GM21447 (cell line): ENCODE results near the gene SLC44A5.
"Not testable (repeated sequence)": the region's sequence is repeated elsewhere in the genome, so short reads cannot be mapped to it uniquely, and the experiment has no call there.

ENCODE experiments used
- ATAC-seq: cut with Tn5 transposase; IDR thresholded peaks from one replicate; pipeline ENCODE4 v1.9.1; 2021; ENCODE audit not compliant: unreplicated experiment

SLC44A5 gene

DNA sequence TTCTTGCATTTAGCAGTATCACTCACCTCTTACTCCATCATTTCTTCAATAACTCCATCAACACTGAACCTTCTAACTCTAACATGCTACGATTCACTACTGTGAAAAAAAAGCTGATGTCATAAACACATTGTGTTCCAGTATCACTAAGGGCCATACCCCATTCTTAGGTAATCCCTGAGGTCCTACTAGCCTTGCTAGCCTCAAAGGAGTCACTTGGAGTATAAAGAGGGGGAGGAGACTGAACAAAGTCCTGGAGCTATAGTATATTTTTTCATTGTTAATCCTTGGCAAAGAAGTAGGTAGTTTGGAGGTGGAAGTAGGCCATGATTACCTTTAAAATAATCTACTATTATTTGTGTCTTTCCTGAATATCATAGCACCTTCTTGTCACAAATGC, at the start of gene SLC44A5:
TSS of gene SLC44A5 (minus strand) at position 101 of the 400 bp plus-strand sequence. CDS start 69,667 bp downstream, outside the sequence.
- ATAC-seq = no peak

DNA sequence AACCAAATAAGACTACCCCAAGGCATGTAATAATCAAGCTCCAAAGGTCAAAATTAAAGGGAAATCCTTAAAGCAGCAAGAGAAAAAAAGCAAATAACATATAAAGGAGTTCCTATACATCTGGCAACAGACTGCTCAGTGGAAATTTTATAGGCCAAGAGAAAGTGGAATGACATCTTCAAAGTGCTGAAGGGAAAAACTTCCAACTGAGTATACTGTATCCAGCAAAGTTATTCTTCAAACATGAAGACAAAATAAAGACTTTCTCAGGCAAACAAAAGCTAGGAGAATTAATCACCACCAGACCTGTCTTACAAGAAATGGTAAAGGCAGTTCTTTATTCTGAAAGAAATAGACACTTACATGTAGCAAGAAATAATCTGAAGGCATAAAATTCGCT, 45.0 kb upstream of the SLC44A5 start:
- no peak for ATAC-seq

DNA sequence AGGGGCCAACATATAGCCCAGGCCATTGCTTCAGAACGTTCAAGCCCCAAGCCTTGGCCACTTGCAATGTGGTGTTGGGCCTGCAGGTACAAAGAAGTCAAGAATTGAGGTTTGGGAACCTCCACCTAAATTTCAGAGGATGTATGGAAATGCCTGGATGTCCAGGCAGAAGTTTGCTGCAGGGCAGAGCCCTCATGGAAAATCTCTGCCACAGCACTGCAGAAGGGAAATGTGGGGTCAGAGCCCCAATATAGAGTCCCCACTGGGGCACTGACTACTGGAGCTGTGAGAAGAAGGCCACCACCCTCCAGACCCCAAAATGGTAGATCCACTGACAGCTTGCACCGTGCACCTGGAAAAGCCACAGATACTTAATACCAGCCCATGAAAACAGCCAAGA, 36.3 kb upstream of the SLC44A5 start:
- not testable (repeated sequence) for ATAC-seq

DNA sequence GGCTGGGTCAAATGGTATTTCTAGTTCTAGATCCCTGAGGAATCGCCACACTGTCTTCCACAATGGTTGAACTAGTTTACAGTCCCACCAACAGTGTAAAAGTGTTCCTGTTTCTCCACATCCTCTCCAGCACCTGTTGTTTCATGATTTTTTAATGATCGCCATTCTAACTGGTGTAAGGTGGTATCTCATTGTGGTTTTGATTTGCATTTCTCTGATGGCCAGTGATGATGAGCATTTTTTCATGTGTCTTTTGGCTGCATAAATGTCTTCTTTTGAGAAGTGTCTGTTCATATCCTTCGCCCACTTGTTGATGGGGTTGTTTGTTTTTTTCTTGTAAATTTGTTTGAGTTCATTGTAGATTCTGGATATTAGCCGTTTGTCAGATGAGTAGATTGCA, 34.2 kb upstream of the SLC44A5 start:
- ATAC-seq = not testable (repeated sequence)

DNA sequence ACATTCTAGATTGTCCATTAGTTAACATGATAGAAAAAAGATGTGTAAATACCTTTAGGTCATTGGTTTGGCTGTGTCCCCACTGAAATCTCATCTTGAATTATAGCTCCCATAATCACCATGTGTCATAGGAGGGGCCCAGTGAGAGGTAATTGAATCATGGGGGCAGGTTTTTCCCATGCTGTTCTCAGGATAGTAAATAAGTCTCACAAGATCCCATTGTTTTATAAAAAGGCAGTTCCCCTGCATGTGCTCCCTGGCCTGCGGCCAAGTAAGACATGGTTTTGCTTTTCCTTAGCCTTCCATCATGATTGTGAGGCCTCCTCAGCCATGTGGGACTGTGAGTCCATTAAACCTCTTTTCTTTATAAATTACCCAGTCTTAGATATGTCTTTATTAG, 32.5 kb upstream of the SLC44A5 start:
- ATAC-seq = no peak

DNA sequence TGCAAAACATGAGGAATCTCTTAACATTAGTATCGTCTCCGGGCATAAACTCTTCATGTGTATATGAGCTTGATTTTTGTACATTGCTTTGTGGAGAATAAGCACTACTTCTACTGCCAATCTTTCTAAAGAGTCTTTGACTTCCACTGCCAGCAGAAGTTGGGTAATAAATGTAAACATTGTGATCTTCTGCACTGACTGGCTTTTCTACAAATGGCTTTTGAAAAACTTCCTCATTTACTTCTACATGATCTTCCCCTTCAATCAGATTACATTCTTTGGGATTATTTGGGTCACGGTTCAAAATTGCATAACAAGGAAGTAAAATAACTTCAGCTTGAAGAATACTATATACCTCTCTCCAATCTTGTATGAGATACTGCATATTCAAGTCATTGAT, 30.4 kb upstream of the SLC44A5 start:
- no peak for ATAC-seq

DNA sequence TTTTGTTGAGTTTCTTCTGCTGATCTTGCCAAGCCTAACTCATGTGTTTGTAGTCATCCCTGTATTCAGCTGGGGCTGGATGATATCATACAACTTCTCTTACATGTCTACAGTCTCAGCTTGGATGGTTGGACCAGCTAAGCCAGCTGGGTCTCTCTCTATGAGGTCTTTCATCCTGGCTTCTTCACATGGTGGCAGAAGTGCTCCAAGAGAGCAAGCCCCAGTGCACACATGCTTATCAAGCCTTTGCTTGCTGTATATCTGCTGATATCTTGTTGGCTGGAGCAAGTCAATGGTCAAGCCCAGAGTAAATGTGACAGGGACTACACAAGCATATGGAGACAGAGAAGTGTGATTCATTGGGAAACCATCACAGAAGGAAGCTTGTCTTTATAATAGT, 29.2 kb upstream of the SLC44A5 start:
- no peak for ATAC-seq

DNA sequence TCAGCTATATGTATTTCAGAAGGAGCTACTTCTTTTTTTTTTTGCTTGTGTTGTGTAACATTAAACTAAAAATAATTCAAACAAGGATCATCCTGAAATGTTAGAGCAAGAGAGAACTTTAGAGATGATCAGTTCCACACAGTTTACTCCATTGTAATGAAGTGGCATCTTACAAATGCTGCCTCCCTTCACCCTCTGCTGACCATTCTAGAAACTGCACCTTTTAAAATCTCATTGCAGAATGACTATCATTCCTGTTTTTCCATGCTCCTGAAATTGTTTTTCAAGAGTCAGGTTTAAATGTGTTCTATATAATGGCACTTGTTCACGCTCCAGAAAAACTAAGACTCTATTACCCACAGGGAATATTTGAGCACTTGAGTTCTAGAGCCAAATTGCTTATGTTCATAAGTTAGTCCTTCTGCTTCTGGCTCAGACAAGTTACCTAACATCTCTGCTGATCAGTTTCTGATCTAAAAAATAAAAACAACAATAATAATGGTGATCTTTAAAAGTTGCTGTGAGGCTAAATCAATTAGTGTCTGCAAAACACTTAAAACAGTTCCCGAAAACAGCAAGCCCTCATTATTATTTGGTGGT, 21.5 kb upstream of the SLC44A5 start:
- ATAC-seq = no peak

DNA sequence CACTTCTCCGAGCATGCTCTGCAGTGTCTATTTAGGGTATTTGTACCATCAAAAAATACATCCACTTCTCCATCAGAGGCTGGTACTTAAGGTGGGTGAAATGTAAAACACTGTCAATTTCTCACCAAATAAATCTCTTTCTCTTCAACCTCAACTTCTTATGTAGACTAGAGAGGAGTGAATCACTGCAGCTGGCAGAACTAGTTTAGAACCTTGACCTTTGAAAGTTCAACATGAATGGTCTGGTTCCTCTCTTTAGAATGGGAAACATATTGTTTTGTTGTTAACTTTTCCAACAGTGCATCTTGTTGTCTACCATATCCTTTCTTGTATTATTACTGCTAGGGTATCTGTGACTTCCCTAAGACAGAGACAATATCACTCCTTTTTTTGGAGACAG, 20.1 kb upstream of the SLC44A5 start:
- ATAC-seq = no peak

DNA sequence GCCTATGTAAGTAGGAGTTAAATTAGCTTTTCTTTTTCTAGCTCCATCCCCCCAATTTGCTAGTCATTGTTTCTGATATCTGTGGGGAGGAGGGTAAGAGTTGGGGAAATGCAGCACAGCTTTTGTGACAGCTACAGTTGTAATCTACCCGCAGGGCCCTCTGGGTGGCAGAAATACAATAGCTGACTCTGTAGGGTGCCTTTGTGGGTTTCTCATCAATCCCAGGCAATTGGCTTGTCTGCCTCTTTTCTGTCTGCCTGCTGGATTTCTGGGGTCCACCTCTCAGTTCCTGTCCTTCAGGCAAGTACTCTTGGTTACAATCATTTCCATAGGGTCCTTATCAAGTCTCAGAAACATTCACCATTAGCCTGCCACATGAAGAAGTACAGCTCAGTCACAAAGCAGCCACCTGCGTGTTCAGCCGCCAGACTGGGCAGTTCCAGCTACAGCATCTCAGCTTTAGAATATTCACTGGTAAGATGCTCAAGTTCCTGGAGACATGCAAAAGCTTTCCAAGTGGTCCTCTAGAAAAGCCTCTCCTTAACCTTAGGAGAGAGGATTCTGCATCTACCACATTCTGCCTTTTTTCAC, 19.2 kb upstream of the SLC44A5 start:
- no peak for ATAC-seq

DNA sequence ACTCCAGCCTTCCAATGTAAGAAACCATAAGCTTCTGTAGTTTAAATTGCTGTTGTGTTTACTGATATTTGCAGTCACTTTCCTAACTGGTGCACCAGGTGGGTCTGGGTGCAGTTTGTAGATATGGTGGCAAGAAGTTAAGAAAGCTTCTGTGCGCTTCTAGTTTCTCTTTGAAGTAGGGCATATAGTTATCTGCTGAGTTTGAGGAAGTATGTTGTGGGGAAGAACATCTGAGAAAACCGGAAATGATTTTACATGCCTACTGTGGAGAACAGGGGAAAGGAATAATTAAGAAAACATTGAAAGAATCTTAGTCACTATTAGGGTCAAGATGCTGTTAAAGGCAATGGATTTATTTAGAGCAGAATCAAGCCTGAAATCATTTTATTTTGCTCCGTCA, 14.9 kb upstream of the SLC44A5 start:
- no peak for ATAC-seq

DNA sequence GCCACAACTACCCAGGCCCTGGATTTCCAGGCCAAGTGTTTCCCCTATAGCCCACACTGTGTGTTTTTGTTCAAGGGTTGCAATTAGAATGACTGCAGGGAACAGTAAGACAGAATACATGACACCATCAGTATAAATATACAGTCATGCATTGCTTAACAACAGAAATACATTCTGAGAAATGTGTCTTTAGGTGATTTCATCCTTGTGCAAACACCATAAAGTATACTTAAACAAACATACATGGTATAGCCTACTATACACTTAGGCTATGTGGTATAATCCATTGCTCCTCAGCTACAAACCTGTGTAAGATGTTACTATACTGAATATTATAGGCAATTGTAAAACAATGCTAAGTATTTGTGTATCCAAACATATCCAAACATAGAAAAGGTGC, 7.5 kb upstream of the SLC44A5 start:
- ATAC-seq = no peak

DNA sequence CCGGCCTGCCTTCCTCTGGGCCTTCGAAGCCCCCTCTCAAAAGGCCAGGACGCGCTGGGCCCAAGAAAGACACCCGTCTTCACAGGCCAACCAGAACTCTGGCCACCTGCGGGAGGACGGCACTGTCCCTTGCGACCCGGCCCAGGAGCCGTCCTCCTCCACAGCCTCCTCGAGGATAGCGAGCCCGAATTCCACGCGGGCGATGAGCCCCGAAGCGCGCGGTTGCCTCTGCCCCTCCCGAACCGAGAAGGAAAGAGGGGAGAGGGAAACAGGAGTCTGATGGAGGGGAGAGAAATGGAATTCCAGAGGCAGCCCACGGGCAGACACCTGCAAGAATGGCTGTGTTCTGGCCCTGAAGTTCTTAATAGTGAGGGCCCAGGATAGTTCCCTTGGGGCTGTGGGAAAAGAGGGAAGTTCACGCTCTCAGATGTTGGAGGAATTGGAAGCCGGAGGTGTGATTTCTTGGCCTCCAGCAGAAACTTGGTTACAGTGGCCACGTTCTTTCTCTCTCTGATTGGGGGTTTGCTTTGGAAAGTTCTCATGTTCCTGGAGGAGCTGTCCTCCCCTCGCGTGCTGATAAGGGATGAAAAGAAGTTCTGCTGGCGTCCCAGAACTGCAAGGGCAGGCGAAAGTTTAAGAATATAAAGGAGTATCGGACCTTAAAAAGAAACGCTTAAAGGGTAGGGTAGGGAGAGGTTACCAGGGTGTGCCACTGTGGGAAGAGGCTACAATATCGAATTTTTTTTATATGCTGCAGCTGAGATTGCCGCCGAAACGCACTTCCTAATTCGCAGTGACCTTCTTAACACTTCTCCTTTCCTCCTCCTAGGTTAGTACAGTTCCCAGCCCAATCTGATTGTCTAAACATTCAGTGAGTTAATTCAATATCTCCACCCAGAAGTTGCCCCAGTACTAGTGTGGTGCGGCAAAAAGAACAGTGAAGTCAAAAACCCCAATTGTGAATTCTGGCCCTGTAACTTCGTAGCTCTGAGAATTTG, 5.8 kb upstream of the SLC44A5 start:
- ATAC-seq = no peak

DNA sequence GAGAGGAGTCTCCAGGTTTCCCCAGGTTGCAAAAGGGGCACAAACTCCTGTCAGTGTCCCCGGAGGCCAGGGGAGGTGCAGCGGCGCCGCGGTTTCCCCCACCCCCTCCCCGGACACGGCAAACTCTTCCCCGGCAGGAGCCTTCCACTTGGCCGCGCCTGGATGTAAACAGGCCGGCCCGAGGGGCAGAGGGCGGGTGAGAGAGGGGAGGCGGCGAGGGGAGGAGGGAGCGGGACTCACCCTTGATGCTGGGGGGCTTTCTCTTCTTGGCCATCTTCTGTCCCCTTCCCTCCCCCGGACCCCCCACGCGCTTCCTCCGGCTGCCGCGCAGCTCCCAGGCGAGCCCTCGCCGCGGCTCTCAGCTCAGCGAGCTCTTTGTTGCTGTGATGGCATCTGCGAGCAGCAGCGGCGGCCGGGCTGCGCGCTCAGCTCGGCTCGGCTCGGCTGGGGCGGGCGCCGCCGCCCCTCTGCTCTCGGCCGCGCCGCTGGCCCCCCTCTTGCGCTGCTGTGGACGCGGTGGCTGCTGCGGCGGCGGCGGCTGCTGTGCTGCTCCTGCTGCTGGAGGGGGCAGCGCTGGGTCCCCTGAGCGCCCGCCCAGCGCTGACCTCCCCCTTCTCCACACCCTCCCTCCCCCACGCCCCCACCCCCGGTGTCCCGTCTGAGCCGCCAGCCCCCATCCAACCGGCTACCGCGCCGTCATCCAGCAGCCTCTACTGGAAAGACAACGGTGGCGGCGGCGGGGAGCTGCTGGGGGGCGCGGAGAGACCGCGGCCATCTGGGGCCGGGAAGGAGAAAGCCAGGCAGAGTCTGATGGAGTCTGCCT, 4.9 kb upstream of the SLC44A5 start:
- ATAC-seq = no peak

DNA sequence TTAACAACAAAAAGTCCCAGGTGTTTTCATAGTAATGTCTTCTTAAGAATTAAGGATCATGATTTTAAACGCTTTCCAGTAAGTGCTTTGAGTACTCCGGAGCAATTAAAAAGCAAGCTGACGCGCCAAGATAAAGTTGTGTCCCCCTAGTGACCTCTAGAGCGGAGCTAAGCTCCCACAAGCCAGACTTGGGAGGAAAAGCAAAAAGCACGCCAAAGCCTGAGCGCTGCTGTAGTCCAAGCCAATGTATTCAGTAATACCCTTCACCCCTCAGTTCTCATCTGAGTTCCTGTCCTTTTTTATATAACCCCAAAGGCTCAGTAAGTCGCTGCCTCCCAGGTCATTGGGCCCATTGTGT, 3.5 kb upstream of the SLC44A5 start:
- ATAC-seq = peak; percentile 5

DNA sequence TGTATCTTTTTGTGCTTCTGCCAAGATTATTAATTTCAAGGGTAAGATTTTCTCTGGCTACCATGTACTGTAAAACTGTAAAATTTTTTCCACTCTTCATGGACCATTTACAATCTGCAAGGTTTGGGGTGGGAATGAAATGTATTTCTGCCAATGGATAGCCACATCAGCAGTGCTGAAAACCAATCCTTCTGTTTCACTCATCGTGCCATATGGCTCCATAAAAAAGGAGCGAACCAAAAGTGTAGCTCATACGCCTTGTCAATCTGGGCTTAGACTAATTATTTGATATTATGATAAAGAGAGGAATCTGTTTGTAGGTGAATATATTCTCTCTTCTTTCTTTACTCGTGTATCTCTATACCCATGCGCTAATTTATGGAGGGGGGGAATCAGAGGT, 3.0 kb upstream of the SLC44A5 start:
- ATAC-seq = no peak

DNA sequence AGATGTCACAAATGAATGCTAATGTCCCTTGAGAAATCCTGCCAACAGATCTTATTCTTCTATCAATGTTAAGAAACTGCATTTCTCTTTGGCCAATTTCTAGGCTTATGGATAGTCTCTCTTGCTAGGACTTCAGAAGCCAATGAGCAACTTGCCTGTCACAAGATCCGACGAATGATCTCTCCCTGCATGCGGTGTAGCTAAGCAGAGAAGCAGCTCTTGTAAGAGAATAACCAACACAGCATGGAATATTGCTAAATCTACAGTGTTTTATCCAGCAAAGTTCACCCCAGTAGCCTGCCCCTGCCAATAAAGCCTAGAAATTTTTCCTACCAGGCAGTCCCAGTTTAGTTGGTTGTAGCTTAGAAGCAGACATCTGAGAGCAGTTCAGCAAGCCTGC, 2.1 kb upstream of the SLC44A5 start:
- no peak for ATAC-seq

DNA sequence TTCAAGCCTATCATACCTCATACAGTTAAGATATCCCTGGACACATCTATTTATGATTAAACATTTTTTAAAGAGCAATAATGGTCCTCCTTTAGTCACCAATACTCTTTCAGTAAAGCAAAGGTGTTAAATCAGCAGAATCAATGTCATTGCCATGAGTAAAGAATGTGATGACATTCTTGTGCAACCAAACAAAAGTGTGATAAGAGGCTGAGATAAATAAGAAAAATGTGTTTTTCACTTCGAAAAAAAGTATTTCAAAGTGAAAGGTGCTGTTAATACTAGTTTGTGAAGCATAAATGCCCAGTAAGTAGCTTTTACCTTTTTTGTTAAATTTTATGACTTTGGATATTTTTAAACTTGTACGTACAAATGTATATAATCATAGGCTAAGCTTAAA, 8.4 kb downstream of the SLC44A5 start:
- no peak for ATAC-seq

DNA sequence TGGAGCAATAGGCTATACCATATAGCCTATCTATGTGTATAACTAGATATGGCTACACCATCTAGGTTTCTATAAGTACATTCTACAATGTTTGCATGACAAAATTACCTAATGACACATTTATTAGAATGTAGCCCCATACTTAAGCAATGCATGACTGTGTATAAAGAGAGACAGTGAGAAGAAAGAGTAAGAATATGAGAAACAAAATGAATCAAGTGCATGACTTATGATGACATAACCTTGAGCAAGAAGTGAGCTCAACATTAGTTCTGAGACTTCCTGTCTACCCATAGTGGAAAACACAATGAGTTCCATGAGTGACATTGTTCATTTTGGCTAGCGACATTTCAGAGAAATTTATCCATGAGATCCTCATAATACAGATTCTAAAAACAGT, 10.1 kb downstream of the SLC44A5 start:
- no peak for ATAC-seq

DNA sequence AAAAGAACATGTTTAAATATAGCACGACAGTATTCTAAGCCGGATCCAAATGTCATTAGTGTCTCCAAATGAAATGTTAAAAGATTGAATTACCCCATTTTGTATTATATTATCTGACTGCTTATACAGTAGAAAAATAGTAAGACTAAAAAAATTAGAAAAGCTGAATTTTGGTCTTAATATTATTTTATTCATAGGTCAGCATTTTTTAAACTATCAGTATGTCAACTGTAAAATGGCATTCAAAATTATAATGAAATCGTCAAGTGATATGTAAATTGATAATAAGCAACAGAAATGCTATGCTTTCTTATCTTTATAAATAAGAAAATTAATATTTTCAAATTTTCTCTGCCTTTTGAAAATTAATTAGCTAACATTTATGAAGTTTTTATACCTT, 16.6 kb downstream of the SLC44A5 start:
- ATAC-seq = no peak

DNA sequence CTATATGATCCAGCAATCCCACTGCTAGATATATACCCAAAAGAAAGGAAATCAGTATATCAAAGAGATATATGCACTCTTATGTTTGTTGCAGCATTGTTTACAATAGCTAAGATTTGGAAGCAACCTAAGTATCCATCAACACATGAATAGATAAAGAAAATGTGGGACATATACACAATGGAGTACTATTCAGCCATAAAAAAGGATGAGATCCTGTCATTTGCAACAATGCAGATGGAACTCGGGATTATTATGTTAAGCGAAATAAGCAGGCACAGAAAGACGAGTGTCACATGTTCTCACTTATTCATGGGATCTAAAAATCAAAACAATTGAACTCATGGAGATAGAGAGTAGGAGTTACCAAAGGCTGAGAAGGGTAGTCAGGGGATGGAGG, 17.5 kb downstream of the SLC44A5 start:
- ATAC-seq = not testable (repeated sequence)
